GM23338 (cell line): ENCODE data around the gene ADGRF3. TPM values are rescaled to one million over a fixed set of nuclear protein-coding genes. Genes with fewer than 3 reads are reported as not detected.

Experiments used
- ATAC-seq: fragments of 200-7000 bp; cut with Tn5 transposase; 3 replicates; pipeline ENCODE4 v1.9.1; 2020
- DNase-seq: peaks from one replicate; pipeline ENCODE4 v3.0.0-alpha.2; 2015; ENCODE audit warnings: low spot score
- H2AFZ ChIP-seq: fragments of 200-600 bp; sonication (generic); 2 replicates; pipeline ENCODE4 v1.8.0; 2016; ENCODE audit warnings: antibody characterized with exemption, mild to moderate bottlenecking, moderate library complexity
- H3F3A ChIP-seq: fragments of 200-600 bp; sonication (generic); replicated peaks from 2 replicates; pipeline ENCODE4 v1.8.0; 2017; ENCODE audit warnings: antibody characterized with exemption, mixed run types, low read depth
- H3K27ac ChIP-seq: fragments of 200-600 bp; sonication (generic); 2 replicates; pipeline ENCODE4 v1.6.1; 2016; ENCODE audit warnings: low read depth
- H3K27me3 ChIP-seq: fragments of 200-600 bp; sonication (generic); 2 replicates; pipeline ENCODE4 v1.8.0; 2016; ENCODE audit warnings: mild to moderate bottlenecking, mixed run types, moderate library complexity; ENCODE audit not compliant: insufficient read depth
- H3K36me3 ChIP-seq: fragments of 200-600 bp; sonication (generic); 2 replicates; pipeline ENCODE4 v1.8.0; 2016; ENCODE audit warnings: mild to moderate bottlenecking; ENCODE audit not compliant: insufficient read depth
- H3K4me1 ChIP-seq: fragments of 200-600 bp; sonication (generic); 2 replicates; pipeline ENCODE4 v1.8.0; 2016; ENCODE audit warnings: mild to moderate bottlenecking, moderate library complexity; ENCODE audit not compliant: insufficient read depth
- H3K4me2 ChIP-seq: fragments of 200-600 bp; sonication (generic); 2 replicates; pipeline ENCODE4 v1.7.1; 2017; ENCODE audit warnings: mixed run types
- H3K4me3 ChIP-seq: fragments of 200-600 bp; sonication (generic); 2 replicates; pipeline ENCODE4 v1.6.1; 2016; ENCODE audit warnings: mixed run types
- H3K79me2 ChIP-seq: fragments of 200-600 bp; sonication (generic); replicated peaks from 2 replicates; pipeline ENCODE4 v1.8.0; 2017; ENCODE audit warnings: mild to moderate bottlenecking; ENCODE audit not compliant: insufficient read depth
- H3K9me2 ChIP-seq: fragments of 200-600 bp; sonication (generic); 2 replicates; pipeline ENCODE4 v1.8.0; 2017; ENCODE audit not compliant: insufficient read depth
- H4K20me1 ChIP-seq: fragments of 200-600 bp; sonication (generic); replicated peaks from 2 replicates; pipeline ENCODE4 v1.8.0; 2017; ENCODE audit warnings: mild to moderate bottlenecking; ENCODE audit not compliant: insufficient read depth
- H3K27ac Mint-ChIP-seq: 2 replicates; pipeline ENCODE4 v1.8.0; 2020; ENCODE audit warnings: inconsistent platforms, mild to moderate bottlenecking, moderate library complexity, mixed read lengths
- H3K27me3 Mint-ChIP-seq: 3 replicates; pipeline ENCODE4 v1.8.0; 2022; ENCODE audit warnings: low read depth, mild to moderate bottlenecking, moderate library complexity, mixed read lengths, inconsistent platforms; ENCODE audit not compliant: insufficient read depth, poor library complexity
- H3K36me3 Mint-ChIP-seq: 3 replicates; pipeline ENCODE4 v1.8.0; 2021; ENCODE audit warnings: low read depth, mild to moderate bottlenecking, inconsistent platforms, moderate library complexity, mixed read lengths
- H3K4me1 Mint-ChIP-seq: 3 replicates; pipeline ENCODE4 v1.8.0; 2020; ENCODE audit warnings: mild to moderate bottlenecking, inconsistent platforms, mixed read lengths
- H3K4me3 Mint-ChIP-seq: 3 replicates; pipeline ENCODE4 v1.8.0; 2021; ENCODE audit warnings: moderate library complexity, mild to moderate bottlenecking, inconsistent platforms, mixed read lengths
- H3K9me3 Mint-ChIP-seq: 3 replicates; pipeline ENCODE4 v1.8.0; 2020; ENCODE audit warnings: moderate library complexity, mild to moderate bottlenecking, inconsistent platforms, mixed read lengths
- CREB1 ChIP-seq: fragments of 250-450 bp; sonication (Bioruptor Pico); IDR thresholded peaks from 2 replicates; pipeline ENCODE4 v1.5.0; 2020; ENCODE audit warnings: low read depth, mild to moderate bottlenecking, moderate library complexity
- EZH2 ChIP-seq: fragments of 200-600 bp; sonication (generic); IDR thresholded peaks from one replicate; pipeline ENCODE4 v1.8.0; 2017; ENCODE audit warnings: antibody characterized with exemption, mild to moderate bottlenecking, low read depth; ENCODE audit not compliant: unreplicated experiment
- EZH2phosphoT487 ChIP-seq: fragments of 200-600 bp; sonication (generic); IDR thresholded peaks from one replicate; pipeline ENCODE4 v1.8.1; 2018; ENCODE audit warnings: antibody characterized with exemption; ENCODE audit not compliant: unreplicated experiment
- JUNB ChIP-seq: IDR thresholded peaks from one replicate; pipeline ENCODE4 v1.6.1; 2016; ENCODE audit warnings: antibody characterized with exemption; ENCODE audit not compliant: unreplicated experiment
- NANOG ChIP-seq: IDR thresholded peaks from 2 replicates; pipeline ENCODE4 v1.6.1; 2016; ENCODE audit warnings: antibody characterized with exemption, borderline replicate concordance
- POLR2AphosphoS5 ChIP-seq: IDR thresholded peaks from 2 replicates; pipeline ENCODE4 v1.6.1; 2016; ENCODE audit warnings: antibody characterized with exemption, low read depth
- STAT1 ChIP-seq: IDR thresholded peaks from one replicate; pipeline ENCODE4 v1.6.1; 2016; ENCODE audit warnings: antibody characterized with exemption; ENCODE audit not compliant: unreplicated experiment
- ZNF114 ChIP-seq: fragments of 250-450 bp; sonication (Bioruptor Pico); IDR thresholded peaks from 2 replicates; pipeline ENCODE4 v1.5.0; 2020; ENCODE audit warnings: mild to moderate bottlenecking, moderate library complexity
- ZNF331 ChIP-seq: fragments of 250-450 bp; sonication (Bioruptor Pico); IDR thresholded peaks from 2 replicates; pipeline ENCODE4 v1.5.0; 2020; ENCODE audit warnings: low read depth, mild to moderate bottlenecking, moderate library complexity
- polyA plus RNA-seq: library from polyadenylated mRNA; unstranded; fragments of >200 nt; fragmentation: Nextera tagmentation; extraction: Ambion mirVana; gene quantifications from 2 replicates; pipeline ENCODE4 v1.2.1, GENCODE V29; 2016
- total RNA-seq: library from RNA; depleted of rRNA; stranded (reverse); fragments of >200 nt; shearing (Covaris generic); gene quantifications from 2 replicates; pipeline ENCODE4 v1.2.3, GENCODE V29; 2014
- TF ChIP-seq, protein P1 (sequence below): fragments of 250-450 bp; sonication (Bioruptor Pico); IDR thresholded peaks from 2 replicates; pipeline ENCODE4 v1.5.0; 2020; ENCODE audit warnings: mild to moderate bottlenecking, moderate library complexity
- TF ChIP-seq, protein P2 (sequence below): IDR thresholded peaks from one replicate; pipeline ENCODE4 v1.6.1; 2018; ENCODE audit warnings: antibody characterized with exemption; ENCODE audit not compliant: unreplicated experiment
- TF ChIP-seq, protein P3 (sequence below): IDR thresholded peaks from 2 replicates; pipeline ENCODE4 v1.6.1; 2016; ENCODE audit warnings: antibody characterized with exemption
- TF ChIP-seq, protein P4 (sequence below), 2 experiments: fragments of 200-600 bp in 1 of 2; sonication (generic) in 1 of 2; conservative IDR thresholded peaks; 2 replicates each; pipeline versions ENCODE4 v1.5.1 to v1.6.1; 2016 to 2017; ENCODE audit warnings: antibody characterized with exemption in 2 of 2, low read depth in 2 of 2, mild to moderate bottlenecking in 2 of 2, moderate library complexity in 1 of 2

ADGRF3 gene
- total and polyA plus RNA-seq, 2 experiments from 2014 or later: 0.38 to 0.39 TPM

DNA sequence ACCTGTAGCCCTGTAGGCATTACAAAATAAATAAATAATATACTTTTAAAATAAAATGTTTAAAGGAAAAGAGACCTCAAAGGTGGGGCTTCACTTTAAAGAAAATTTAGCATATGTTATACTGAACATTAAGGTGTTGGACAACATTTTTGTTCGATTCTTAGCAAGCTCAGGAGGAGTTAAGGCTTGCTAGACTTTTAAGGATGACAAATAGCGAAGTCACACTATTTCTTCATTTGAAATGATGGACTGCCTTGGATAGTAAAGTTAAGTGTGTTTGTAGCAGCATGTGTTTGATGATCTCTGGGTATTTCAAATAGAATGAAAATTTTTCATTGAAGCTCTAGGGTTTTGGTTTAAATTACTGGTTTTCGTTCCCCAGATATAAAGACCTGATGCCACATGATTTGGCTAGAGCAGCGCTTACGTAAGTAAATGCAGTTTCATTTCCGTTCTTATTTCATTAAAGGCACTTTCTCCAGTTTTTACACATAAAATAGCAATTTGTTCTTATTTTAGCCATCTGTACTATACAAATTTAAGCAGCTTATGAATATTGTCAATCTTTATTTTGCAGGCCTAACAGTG lies 76.9 kb downstream of the ADGRF3 start:
- TF ChIP-seq EZH2 (no peak), JUNB (no peak), POLR2AphosphoS5 (no peak), EZH2phosphoT487 (no peak), NANOG (no peak), ZNF331 (no peak), ZNF114 (CRISPR knock-in tag) (no peak), STAT1 (no peak), CREB1 (CRISPR knock-in tag) (no peak)
- TF ChIP-seq, protein P1, sequence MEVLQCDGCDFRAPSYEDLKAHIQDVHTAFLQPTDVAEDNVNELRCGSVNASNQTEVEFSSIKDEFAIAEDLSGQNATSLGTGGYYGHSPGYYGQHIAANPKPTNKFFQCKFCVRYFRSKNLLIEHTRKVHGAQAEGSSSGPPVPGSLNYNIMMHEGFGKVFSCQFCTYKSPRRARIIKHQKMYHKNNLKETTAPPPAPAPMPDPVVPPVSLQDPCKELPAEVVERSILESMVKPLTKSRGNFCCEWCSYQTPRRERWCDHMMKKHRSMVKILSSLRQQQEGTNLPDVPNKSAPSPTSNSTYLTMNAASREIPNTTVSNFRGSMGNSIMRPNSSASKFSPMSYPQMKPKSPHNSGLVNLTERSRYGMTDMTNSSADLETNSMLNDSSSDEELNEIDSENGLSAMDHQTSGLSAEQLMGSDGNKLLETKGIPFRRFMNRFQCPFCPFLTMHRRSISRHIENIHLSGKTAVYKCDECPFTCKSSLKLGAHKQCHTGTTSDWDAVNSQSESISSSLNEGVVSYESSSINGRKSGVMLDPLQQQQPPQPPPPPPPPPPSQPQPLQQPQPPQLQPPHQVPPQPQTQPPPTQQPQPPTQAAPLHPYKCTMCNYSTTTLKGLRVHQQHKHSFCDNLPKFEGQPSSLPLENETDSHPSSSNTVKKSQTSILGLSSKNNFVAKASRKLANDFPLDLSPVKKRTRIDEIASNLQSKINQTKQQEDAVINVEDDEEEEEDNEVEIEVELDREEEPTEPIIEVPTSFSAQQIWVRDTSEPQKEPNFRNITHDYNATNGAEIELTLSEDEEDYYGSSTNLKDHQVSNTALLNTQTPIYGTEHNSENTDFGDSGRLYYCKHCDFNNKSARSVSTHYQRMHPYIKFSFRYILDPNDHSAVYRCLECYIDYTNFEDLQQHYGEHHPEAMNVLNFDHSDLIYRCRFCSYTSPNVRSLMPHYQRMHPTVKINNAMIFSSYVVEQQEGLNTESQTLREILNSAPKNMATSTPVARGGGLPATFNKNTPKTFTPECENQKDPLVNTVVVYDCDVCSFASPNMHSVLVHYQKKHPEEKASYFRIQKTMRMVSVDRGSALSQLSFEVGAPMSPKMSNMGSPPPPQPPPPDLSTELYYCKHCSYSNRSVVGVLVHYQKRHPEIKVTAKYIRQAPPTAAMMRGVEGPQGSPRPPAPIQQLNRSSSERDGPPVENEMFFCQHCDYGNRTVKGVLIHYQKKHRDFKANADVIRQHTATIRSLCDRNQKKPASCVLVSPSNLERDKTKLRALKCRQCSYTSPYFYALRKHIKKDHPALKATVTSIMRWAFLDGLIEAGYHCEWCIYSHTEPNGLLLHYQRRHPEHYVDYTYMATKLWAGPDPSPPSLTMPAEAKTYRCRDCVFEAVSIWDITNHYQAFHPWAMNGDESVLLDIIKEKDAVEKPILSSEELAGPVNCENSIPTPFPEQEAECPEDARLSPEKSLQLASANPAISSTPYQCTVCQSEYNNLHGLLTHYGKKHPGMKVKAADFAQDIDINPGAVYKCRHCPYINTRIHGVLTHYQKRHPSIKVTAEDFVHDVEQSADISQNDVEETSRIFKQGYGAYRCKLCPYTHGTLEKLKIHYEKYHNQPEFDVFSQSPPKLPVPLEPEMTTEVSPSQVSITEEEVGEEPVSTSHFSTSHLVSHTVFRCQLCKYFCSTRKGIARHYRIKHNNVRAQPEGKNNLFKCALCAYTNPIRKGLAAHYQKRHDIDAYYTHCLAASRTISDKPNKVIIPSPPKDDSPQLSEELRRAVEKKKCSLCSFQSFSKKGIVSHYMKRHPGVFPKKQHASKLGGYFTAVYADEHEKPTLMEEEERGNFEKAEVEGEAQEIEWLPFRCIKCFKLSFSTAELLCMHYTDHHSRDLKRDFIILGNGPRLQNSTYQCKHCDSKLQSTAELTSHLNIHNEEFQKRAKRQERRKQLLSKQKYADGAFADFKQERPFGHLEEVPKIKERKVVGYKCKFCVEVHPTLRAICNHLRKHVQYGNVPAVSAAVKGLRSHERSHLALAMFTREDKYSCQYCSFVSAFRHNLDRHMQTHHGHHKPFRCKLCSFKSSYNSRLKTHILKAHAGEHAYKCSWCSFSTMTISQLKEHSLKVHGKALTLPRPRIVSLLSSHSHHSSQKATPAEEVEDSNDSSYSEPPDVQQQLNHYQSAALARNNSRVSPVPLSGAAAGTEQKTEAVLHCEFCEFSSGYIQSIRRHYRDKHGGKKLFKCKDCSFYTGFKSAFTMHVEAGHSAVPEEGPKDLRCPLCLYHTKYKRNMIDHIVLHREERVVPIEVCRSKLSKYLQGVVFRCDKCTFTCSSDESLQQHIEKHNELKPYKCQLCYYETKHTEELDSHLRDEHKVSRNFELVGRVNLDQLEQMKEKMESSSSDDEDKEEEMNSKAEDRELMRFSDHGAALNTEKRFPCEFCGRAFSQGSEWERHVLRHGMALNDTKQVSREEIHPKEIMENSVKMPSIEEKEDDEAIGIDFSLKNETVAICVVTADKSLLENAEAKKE: no peak
- TF ChIP-seq, protein P2, sequence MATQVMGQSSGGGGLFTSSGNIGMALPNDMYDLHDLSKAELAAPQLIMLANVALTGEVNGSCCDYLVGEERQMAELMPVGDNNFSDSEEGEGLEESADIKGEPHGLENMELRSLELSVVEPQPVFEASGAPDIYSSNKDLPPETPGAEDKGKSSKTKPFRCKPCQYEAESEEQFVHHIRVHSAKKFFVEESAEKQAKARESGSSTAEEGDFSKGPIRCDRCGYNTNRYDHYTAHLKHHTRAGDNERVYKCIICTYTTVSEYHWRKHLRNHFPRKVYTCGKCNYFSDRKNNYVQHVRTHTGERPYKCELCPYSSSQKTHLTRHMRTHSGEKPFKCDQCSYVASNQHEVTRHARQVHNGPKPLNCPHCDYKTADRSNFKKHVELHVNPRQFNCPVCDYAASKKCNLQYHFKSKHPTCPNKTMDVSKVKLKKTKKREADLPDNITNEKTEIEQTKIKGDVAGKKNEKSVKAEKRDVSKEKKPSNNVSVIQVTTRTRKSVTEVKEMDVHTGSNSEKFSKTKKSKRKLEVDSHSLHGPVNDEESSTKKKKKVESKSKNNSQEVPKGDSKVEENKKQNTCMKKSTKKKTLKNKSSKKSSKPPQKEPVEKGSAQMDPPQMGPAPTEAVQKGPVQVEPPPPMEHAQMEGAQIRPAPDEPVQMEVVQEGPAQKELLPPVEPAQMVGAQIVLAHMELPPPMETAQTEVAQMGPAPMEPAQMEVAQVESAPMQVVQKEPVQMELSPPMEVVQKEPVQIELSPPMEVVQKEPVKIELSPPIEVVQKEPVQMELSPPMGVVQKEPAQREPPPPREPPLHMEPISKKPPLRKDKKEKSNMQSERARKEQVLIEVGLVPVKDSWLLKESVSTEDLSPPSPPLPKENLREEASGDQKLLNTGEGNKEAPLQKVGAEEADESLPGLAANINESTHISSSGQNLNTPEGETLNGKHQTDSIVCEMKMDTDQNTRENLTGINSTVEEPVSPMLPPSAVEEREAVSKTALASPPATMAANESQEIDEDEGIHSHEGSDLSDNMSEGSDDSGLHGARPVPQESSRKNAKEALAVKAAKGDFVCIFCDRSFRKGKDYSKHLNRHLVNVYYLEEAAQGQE: no peak
- TF ChIP-seq, protein P3, sequence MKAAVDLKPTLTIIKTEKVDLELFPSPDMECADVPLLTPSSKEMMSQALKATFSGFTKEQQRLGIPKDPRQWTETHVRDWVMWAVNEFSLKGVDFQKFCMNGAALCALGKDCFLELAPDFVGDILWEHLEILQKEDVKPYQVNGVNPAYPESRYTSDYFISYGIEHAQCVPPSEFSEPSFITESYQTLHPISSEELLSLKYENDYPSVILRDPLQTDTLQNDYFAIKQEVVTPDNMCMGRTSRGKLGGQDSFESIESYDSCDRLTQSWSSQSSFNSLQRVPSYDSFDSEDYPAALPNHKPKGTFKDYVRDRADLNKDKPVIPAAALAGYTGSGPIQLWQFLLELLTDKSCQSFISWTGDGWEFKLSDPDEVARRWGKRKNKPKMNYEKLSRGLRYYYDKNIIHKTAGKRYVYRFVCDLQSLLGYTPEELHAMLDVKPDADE: no peak
- TF ChIP-seq, protein P4, sequence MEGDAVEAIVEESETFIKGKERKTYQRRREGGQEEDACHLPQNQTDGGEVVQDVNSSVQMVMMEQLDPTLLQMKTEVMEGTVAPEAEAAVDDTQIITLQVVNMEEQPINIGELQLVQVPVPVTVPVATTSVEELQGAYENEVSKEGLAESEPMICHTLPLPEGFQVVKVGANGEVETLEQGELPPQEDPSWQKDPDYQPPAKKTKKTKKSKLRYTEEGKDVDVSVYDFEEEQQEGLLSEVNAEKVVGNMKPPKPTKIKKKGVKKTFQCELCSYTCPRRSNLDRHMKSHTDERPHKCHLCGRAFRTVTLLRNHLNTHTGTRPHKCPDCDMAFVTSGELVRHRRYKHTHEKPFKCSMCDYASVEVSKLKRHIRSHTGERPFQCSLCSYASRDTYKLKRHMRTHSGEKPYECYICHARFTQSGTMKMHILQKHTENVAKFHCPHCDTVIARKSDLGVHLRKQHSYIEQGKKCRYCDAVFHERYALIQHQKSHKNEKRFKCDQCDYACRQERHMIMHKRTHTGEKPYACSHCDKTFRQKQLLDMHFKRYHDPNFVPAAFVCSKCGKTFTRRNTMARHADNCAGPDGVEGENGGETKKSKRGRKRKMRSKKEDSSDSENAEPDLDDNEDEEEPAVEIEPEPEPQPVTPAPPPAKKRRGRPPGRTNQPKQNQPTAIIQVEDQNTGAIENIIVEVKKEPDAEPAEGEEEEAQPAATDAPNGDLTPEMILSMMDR (conservative IDR thresholded peaks at IDR 0.05; ENCODE audit: low read depth in 2 of 2): no peak
- H3K27ac ChIP-seq: no peak overlapping the region
- no peaks in the 10 kb centered on the region for H3K9me2 ChIP-seq
- Mint-ChIP-seq H3K27me3 (no peaks in the 10 kb centered on the region), H3K4me3 (no peak overlapping the region), H3K9me3 (no peaks in the 10 kb centered on the region), H3K27ac (no peak overlapping the region), H3K36me3 (peaks cover 2% of the 10 kb centered on the region; the same call in 1 of the 3 replicates), H3K4me1 (no peaks in the 10 kb centered on the region)
- H3K36me3 ChIP-seq: peaks cover 4% of the 10 kb centered on the region; the same call in 1 of the 2 replicates
- no peaks in the 10 kb centered on the region for H3K79me2 ChIP-seq
- no peak for ATAC-seq
- no peak overlapping the region for H3K4me3 ChIP-seq
- H3F3A ChIP-seq: no peaks in the 10 kb centered on the region
- H4K20me1 ChIP-seq: no peaks in the 10 kb centered on the region
- H2AFZ ChIP-seq: no peak overlapping the region
- H3K27me3 ChIP-seq: no peaks in the 10 kb centered on the region
- H3K4me2 ChIP-seq: no peak overlapping the region
- DNase-seq: no peak
- H3K4me1 ChIP-seq: no peaks in the 10 kb centered on the region
